Testis (tissue), 2 donors: ENCODE measurements around the gene CORT.

Experiments used
- CTCF ChIP-seq, 3 experiments: fragments of 450-650 bp in 2 of 3; fragments of 200-600 bp in 1 of 3; sonication (generic) in 1 of 3; IDR thresholded peaks; one replicate each; pipeline ENCODE4 v1.5.1; 2016 to 2019; ENCODE audit warnings: antibody characterized with exemption in 3 of 3, mild to moderate bottlenecking in 2 of 3, moderate library complexity in 1 of 3
- POLR2A ChIP-seq: fragments of 450-650 bp; IDR thresholded peaks from one replicate; pipeline ENCODE4 v1.6.1; 2017; ENCODE audit warnings: antibody characterized with exemption, mild to moderate bottlenecking, moderate library complexity

- TF ChIP-seq CTCF (IDR thresholded peaks at IDR 0.05) (no peak), POLR2A (no peak)
Observed at GRCh38 chr1:10475510-10475909, 25.7 kb downstream of the CORT start.
